Activated CD8-positive, alpha-beta memory T cell treated with anti-CD3 and anti-CD28 coated beads for 4 hours (primary cell): ENCODE results near the gene PCDH9.

Source experiments
- DNase-seq, 2 donors: peaks; one replicate each; pipeline ENCODE4 v3.0.0-alpha.2; 2020; ENCODE audit warnings: low read depth in 2 of 2

The PCDH9 gene

DNA sequence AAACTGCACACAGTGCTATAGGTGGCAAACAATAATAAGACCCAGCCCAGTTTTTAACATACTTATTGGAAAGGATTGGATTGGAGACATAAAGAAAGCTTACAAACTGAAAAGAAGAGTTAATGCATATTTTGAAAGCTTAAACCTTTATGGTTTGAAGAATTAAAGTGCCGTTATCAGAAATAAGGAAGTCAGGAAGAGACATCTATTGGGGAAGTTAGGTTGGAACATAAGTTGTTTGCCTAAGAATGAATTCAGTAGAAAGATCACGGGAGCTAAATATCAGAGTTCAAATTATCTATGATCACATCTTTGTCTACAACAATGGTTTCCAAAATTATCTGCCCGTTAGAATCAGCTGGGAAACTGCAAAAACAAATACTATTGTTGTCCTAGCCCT lies 767.9 kb downstream of the PCDH9 start:
- DNase-seq, result no peak

DNA sequence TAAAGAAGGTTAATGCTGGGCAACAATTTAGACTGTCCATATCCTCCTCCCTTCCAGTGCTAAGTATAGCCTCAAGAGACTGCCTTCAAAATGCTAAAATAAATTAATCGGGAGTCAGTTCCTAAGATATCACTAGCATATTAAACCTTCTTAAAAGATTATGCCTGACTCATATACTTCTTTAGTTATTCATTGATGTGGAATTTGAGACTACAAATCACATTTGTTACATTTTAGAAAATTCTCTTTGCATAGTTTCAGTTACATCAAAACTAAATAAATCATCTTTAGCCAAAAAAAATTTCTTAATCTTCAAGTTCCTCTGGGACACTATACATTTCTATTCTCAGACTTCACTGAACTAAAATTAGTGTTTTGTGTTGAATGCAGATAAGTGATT lies 769.1 kb downstream of the PCDH9 start:
- DNase-seq, result no peak

DNA sequence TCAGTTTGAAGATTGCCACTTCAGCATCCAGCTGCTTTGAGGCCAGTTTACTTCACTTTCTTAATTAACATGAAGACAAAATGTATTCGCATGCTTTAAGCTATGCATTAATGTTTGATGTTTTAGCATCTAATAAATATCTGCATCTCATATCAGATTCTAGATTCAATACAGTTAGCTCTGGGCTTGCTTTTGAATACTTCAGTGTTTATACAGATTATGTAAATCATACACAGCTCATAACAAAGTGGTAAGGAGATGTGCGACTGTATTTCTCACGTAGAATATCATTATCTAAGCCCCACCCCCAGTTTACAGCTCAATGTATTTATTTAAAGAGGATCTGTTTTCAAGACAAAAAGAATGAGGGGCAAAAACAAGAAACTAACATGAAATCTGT lies 770.5 kb downstream of the PCDH9 start:
- no peak for DNase-seq

DNA sequence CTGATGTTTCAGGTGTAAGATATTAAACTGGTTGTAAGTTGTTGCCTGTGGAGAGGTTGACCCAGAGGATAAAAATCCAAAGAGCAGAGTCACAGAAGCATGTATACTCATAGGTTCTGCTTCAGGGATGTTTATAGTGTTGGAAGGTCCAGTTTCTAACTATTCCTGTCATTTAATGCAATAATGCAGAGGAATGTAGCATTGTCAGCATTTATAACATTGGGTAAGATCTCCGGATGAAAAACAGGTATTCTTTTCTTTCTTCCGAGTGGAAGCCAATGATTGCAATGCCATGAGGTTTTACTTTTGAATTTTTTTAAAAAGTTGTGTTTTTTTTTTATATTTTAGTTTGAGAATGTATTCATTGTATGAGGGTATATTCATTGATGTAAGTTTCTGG lies 771.0 kb downstream of the PCDH9 start:
- DNase-seq, result no peak

DNA sequence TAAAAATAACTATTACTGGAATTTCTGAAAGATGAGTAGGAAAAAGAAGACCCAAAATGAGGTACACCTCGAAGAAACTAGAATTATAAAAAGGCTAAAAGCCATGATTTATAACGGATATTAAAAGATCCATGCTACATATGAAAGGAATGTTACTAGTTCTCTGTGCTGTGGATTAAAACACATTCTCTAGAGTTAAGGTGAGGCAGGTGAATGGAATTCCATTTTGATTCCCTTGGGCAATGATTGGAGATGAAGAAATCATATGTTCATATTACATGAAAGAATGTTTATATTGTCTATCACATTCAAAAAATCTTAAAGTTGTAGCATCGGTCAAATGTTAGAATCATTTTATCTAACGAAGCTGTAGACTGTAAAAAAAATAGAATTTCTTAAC lies 783.7 kb downstream of the PCDH9 start:
- no peak for DNase-seq

DNA sequence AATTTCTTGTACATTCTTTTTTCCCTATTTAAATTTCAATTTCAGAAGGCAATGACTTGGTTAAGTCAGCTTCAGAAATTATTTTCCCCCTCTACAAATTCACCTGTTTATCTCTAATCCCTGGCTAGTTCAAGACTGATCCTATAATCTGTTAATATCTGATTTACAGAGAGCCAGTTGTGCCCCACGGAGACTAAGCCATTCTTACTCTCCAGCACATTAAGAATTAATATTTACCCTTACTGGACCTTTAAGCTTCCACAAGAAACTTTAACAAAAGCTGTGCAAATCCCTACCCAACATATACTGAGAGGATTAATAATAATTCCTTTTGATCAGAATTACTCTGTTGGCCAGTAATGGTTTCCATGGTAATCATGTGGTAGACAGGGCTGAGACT lies 786.2 kb downstream of the PCDH9 start:
- no peak for DNase-seq

DNA sequence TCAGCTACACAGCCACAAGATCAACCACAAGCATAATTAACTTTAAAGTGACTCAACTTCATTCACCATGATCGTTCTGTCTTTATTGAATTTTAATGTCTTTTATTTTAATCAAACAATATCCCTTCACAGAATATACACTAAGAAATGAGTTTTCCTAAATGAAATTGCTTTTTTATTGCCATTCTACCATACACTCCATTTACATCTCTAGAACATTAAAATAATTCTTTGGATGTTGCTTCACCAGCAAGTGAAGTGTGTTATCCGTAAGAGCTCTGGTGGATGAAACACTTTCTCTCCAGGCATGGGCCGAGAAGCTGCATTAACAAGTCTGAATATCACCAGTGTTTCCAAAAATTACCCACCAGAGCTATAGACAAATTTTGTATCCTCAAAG lies 789.2 kb downstream of the PCDH9 start:
- no peak for DNase-seq

DNA sequence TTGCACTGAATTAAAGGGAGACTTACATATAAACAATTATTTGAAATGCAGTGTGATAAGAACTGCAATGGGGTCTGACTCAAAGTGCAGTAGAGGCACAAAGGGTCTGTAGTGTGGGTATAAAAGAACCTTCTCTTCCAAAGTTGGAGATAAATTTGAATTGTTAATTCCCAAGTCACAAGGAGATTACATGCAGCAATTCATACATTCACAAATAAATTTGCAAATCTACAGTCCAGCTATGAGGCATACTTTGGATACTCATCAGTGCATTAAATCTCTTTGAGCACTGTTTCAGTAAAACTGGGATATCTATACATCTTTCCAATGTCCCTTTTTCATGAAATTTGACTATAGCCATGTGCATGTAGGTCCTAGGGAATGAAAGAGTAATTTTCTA lies 799.4 kb downstream of the PCDH9 start:
- no peak for DNase-seq

DNA sequence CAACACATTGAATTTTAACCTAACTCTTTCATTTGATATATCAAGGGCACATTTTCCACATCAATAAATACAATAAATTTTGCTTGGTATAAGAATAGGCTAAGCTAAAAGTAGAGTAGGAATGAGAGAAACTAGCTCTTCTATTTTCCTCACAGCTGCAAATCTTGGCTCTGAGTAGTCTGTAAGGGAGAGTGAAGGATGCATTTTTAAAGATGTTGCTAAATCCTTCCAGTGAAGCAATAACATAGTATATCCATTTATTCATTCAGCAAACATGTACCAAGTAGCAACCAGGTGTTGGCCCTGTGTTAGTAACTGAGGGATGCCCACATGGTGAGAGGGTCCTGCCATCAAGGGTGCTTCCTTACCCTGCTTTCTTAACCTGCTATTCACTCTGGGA lies 799.9 kb downstream of the PCDH9 start:
- DNase-seq, result no peak

DNA sequence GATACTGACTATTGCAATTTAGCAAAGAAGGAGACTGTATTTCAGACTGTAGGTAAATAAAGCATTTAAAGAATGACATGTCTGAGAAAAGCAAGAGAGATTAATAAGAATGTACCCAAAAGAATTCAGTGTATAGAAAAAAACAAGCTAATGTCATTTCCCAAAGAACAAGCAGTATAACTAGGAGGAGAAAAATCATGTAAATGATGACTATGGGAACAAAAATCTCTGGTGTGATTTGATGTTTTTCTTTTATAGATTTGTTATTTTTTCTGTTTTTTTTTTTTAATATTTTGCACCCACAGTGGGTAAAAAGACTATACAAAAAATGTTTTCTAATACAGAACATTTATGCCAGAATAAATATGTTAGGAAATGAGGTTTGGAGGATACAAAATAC lies 801.0 kb downstream of the PCDH9 start:
- DNase-seq, result no peak

DNA sequence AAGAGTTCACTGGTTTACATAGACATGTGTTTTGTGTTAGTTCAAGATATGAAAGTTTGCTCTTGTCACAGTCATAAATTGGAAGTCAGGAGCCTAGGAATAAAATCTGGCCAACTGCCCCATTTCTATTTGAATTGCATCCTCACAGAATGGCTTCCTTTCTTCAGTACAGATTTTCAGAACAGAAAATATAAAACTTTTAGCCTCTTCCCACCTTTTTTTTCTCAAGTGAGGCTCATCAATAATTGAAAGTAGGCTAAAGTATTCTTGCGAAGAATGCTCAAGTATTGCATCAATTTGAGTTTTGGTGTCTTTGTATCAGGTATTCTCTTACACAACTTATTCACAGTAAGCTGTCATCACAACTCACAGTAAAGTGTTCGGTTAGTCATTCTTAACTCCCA lies 802.7 kb downstream of the PCDH9 start:
- no peak for DNase-seq

DNA sequence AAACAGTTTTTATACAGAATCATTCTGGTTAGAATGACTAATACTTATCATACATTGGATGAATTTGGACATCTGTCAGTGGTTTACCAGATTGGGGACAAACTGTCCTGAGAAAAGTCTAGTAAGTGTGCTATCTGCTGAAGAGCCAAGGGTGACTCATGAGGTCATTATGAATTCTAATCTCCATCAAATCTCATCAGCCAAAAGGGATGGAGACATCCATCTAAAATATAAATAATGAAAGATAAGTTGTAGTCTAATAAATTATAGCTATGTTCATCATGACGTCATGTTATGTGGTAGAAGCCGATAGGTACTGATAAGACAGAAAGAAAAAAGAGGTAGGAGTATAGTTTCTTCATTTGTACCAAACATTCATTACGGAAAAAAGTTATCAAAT lies 804.4 kb downstream of the PCDH9 start:
- no peak for DNase-seq

DNA sequence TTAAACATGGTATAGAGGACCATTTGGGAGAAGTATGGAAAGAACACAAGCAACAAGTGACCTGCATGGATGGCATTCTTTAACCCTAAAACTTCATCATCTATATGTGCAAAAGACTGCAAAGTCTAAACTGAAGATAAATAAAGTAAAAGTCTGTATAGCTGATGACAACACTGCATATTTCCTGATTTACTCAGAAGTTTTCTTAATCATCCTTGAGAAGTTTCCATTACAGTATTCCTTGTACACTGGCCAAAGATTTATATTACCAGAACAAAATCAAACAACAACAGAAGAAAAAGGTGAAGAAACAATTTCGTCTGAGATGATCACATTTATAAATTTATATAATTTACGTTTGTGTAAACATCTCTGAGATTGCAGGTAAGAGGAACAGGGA lies 805.7 kb downstream of the PCDH9 start:
- no peak for DNase-seq

DNA sequence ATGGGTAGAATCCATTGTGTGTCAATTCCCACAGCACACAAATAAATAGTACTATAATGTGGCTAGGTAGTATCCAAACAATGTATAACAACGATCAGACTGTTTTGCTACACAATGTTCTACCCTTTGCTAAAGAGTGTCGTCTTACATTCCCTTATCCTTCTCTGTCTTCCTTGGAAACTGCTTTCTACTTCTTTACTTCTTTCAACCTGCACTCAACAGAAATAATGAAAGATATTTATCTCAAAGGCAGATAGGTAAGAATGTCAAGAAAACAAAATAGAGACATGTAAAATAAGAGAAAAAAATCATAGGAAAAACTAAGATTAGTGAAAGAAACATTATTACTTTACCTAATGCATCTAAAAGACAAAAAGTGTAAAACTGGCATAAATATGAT lies 814.7 kb downstream of the PCDH9 start:
- DNase-seq, result no peak

DNA sequence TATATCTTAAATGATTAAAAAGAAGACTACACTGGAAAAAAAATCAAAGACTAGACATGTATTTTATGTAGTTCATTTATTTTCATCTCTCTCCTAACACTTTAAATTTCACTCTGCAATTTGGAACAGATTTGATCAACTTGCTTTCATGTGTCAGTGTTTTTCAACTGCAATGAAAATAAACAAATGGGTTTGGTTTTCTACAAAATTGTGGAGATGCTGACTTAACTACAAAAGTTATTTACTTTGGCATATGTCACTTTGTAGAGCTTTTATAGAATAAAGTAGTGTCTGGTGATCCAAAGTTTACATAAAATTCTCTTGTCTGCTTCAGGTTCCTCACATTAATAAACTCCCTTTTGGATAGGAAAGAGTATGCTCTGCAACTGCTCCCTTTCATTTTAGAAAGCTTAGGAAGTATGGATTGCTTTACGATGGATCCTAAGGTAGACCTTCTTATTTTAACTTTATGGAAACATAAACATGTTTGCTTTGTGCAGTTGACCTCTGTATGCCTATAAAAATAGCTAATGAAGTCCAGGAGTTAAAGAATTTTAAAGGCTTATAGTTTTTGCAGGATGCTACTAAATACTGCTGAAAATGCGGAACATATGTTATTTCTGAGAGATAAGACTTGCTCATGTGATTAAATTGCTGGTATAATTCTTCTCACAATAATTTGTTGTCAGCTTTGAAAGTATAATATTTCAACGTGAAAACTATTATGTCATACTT lies 815.9 kb downstream of the PCDH9 start:
- no peak for DNase-seq

DNA sequence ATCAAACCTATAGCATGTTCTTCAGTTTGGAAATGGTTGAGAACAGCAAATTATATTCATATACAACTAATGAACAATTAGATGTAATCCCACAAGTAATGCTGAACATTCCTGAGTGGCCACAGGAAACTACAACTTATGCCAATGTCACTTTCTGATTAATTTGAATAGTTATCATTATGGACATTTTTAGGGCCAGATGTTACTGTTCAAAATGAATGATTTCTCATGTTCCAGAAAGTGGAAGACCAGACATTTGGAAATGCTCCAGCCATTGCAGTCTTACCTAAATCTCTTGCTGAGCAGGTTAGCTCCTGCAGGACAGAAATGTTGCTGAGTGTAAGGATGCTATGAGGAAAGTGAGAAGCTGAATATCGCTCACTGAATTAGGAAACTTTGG lies 819.8 kb downstream of the PCDH9 start:
- DNase-seq, result no peak

DNA sequence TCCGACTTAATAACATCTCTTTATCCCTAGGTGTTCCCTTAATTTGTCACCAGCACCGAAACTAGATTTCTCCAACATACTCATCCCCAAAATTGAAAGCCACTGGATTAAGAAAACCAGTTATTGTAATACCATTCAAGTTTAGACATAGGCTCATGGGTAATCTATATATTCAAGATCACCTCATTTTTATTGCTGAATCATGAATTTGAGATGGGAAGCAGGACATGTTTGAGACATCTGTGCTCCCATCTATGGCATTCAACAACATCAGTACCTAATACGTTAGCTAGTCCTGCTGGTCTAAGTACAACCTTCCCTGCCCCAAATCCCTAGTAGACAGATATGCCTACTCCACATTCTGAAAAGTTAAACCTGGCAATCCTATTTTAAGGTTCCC lies 820.6 kb downstream of the PCDH9 start:
- DNase-seq, result no peak

DNA sequence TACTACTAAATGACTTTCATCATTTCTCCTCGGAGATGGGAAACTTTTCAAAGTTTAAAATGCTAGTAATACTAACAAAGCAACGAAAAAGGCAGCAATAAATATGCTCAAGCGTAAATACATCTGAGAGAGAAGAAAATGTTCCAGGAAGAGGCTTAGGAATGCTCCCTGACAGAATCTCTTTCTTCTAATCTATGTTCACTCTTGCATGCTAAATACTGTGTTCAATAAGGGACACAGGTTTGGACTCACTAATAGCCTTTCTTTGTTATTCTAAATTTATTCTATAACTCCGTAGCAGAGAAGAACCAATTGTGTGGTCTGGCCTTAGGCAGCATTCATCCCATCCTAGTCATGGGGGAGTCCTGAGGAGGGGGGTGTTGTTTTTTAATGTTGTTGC lies 823.0 kb downstream of the PCDH9 start:
- DNase-seq, result no peak

DNA sequence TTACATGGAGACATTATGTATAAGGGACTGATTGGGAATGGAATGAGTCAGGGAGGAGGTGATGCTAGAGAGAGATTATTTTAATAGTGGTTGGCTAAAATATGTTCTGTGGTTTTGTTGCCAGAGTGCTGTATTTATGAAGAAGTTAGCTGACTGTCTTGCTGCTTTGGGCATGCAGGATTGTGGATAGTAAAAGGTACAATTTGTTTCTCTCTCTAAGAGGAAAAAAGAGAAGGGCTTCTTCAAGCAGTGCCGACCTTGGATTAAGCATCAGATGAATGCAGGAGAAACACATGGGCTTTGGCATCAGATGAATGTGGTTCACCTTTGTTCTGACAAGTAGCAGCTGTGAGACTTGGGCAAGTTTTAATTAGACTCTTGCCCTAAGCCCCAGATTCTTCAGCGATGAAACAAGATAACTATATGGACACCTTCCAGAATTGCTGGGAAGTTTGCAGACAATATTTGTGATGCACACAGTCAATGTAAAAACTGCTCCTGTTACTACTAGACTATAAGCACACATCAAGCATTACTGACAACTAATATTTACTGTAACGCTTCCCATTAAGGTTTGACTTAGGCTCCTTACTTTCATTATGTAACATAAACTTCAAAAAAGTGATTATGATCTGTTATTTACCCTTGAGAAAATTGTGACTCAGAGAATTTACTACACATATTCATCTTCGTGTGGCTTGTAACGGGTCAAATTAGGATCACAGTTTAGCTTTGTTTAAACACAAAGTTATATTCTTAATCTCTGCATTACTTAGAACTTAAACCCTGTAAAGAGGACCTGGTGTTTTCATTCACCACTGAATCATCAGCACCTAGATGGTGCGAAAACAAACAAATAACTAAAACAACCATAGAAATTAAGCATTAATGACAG lies 824.0 kb downstream of the PCDH9 start:
- no peak for DNase-seq

DNA sequence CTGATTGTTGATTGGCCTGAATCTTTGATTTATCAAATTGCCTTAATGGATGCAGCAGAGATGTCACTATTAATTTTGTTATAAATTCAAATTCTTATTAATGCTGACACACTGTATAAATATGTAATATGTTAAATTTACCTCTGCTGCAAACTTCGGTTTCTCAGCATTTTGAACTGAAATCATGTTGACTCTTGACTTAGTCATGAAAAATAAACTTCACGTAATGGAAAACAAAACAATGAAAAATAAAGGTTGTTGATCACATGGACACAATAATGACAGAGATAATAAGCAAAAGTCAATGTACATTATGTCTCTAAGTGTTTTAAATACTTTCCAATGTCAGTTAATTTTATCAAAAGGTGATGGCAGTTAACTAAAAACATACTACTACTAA lies 827.6 kb downstream of the PCDH9 start:
- DNase-seq, result no peak

DNA sequence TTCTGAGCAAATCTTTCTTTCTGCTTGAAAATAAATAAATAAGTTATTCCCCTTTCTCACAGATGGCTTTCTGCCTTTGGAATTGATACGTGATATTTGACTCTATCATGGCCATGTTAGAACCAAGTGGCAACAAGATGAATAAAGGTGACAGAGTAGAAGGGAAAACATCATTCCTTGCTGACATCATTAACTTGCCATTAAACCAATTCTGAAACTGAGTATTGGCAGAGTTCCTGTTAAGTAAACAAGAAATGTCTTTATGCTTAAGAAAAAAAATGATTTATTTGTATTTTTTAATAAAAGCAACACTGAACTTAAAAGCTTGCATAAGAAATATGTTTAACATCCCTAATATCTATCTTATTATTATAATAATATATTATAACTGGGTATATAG lies 828.1 kb downstream of the PCDH9 start:
- DNase-seq, result no peak

DNA sequence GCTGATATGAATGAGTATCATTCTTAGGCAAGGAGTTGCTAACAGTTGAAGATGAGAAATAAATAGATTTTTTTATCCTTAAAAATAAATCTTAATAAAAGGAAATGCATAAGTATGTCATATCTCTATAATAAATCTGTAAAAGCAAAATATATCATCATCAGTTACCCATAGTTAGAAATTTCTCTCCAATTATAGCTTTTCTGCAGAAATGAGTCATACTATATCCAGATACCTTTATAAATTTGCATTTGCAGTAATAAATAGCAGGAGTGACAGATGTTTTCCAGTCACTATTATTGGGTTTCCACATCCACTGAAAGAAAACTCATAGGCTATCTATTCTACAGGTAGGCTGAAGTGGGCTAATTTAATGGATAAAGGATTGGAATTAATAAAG lies 829.8 kb downstream of the PCDH9 start:
- no peak for DNase-seq

DNA sequence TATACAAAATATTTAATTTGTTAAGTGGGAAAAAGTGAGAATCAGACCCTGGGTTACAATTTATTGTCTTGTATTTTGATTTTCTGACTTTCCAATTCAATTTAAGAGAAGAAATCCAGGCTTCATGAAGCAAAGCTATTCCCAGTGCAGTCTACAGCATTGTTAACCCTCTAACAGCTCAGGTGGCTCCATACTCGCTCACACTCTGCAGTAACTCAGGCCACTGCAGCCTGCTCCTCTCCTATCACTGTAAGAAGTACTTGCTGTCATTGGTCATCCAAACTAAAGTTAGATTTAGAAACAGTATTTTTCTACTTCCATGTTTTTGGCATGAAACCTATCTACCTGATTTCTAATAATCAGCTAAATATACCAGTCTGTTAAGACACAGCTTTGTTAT lies 830.3 kb downstream of the PCDH9 start:
- DNase-seq, result no peak
